Vagina (tissue), 2 donors: ENCODE results near the gene RGPD8.
"Not testable (repeated sequence)": the region's sequence is repeated elsewhere in the genome, so short reads cannot be mapped to it uniquely, and the experiment has no call there.

ENCODE experiments used
- CTCF ChIP-seq, 3 experiments: fragments of 450-650 bp in 2 of 3; fragments of 200-600 bp in 1 of 3; sonication (generic) in 1 of 3; IDR thresholded peaks; one replicate each; pipeline ENCODE4 v1.5.1; 2017 to 2019; ENCODE audit warnings: antibody characterized with exemption in 3 of 3, mild to moderate bottlenecking in 2 of 3, moderate library complexity in 2 of 3
- POLR2A ChIP-seq, 2 donors: fragments of 450-650 bp; IDR thresholded peaks; one replicate each; pipeline ENCODE4 v1.6.1; 2017; ENCODE audit warnings: antibody characterized with exemption in 2 of 2, mild to moderate bottlenecking in 2 of 2, moderate library complexity in 2 of 2
- POLR2AphosphoS5 ChIP-seq, 2 donors: sonication (generic); formaldehyde crosslinking; IDR thresholded peaks; one replicate each; pipeline ENCODE4 v1.9.0; 2017; ENCODE audit warnings: antibody characterized with exemption in 2 of 2, mild to moderate bottlenecking in 2 of 2, low read depth in 1 of 2; ENCODE audit not compliant: insufficient read depth in 1 of 2

- TF ChIP-seq CTCF (IDR thresholded peaks at IDR 0.05); POLR2A (IDR thresholded peaks at IDR 0.05); POLR2AphosphoS5 (IDR thresholded peaks at IDR 0.05; ENCODE audit: insufficient read depth in 1 of 2, low read depth in 1 of 2): not testable (repeated sequence)
These were observed 2.4 kb upstream of the RGPD8 start for GRCh38 chr2:112435716-112436431.
